HG02884 (cell line): ENCODE data around the gene ZFAND2B.
"Not testable (repeated sequence)": the region's sequence is repeated elsewhere in the genome, so short reads cannot be mapped to it uniquely, and the experiment has no call there.

Source experiments
- ATAC-seq: cut with Tn5 transposase; IDR thresholded peaks from one replicate; pipeline ENCODE4 v1.9.1; 2021; ENCODE audit warnings: mild to moderate bottlenecking, moderate library complexity; ENCODE audit not compliant: unreplicated experiment

The ZFAND2B gene

GRCh38 chr2:219249203-219249980 lies 42.8 kb downstream of the ZFAND2B start:
- ATAC-seq = no peak

GRCh38 chr2:219250049-219250781 lies 43.6 kb downstream of the ZFAND2B start:
- ATAC-seq = no peak

GRCh38 chr2:219251656-219252055 lies 45.1 kb downstream of the ZFAND2B start:
- no peak for ATAC-seq

GRCh38 chr2:219252084-219252483 lies 45.5 kb downstream of the ZFAND2B start:
- no peak for ATAC-seq

- no peak for ATAC-seq
Measured at GRCh38 chr2:219252570-219252899, 46.0 kb downstream of the ZFAND2B start.

GRCh38 chr2:219252900-219253752 lies 46.5 kb downstream of the ZFAND2B start, which contains the start of gene TUBA4B:
TUBA4B (plus strand) TSS chr2:219253243; CDS start chr2:219253408, 165 bp downstream.
- ATAC-seq = peak; percentile 14

- ATAC-seq = peak; percentile 47
Measured at GRCh38 chr2:219253753-219254589, 47.4 kb downstream of the ZFAND2B start, which contains the start of gene TUBA4A. TUBA4A (minus strand) TSS chr2:219253918; CDS start chr2:219253858, 60 bp downstream.

- peak; percentile 28 for ATAC-seq
Measured at GRCh38 chr2:219254590-219255201, 48.1 kb downstream of the ZFAND2B start.

- not testable (repeated sequence) for ATAC-seq
Measured at GRCh38 chr2:219258942-219259341, 52.4 kb downstream of the ZFAND2B start.
